Stimulated activated CD4-positive, alpha-beta T cell treated with anti-CD3 and anti-CD28 coated beads, Interleukin-12 subunit alpha, Interleukin-12 subunit beta, amount 100 ng/mL, for 24 hours (primary cell): ENCODE data around the gene DERA.
"Not testable (repeated sequence)": the region's sequence is repeated elsewhere in the genome, so short reads cannot be mapped to it uniquely, and the experiment has no call there.

Experiments used
- DNase-seq, 2 experiments: peaks; one replicate each; pipeline ENCODE4 v3.0.0-alpha.2; 2020; ENCODE audit warnings: low read depth in 2 of 2

The DERA gene

DNA sequence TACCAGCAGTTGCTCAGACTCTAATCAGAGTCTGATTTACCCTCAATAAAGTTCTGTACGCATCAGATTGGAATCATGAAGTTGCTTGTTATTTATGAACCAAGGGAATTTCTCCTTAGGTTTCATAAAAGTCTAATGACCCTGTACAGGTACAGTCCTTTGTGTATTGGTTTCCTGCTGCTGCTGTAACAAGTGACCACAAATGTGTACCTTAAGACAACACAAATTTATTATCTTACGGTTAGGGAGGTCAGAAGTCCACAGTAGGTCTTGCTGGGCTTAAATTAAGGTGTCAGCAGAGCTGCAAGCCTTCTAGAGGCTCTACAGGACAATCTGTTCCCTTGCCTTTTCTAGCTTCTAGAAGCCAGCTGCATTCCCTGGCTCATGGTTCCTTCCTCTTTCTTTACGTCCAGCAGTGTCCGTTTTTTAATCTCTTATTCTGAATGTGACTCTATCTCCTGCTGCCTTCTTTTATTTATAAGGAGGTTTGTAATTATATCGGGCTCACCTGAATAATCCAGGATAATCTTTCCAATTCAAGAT is 6.7 kb upstream of the DERA start:
- no peak for DNase-seq

DNA sequence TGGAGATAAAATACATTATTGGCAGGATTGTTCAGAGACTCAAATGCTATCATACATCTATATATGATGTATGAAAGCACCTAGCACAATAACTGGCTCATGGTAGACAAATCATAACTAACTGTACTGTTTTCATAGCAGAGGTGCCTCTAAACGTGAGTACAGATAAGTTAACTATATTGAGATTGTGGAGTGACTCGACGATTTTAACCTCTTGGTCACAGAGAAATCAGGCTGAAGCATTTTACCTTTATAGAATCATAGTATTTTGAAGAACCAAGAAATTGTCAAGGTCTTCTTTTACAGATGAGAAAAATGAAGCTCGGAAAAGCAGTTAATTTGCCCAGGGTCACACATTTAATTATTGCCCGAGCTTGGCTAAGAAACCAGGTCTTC is 666 bp upstream of the DERA start:
- DNase-seq, result no peak

GRCh38 chr12:15911931-15912330 is 799 bp downstream of the DERA start:
- DNase-seq, result not testable (repeated sequence)

- not testable (repeated sequence) for DNase-seq
These were observed 3.0 kb downstream of the DERA start for GRCh38 chr12:15914131-15914530.

DNA sequence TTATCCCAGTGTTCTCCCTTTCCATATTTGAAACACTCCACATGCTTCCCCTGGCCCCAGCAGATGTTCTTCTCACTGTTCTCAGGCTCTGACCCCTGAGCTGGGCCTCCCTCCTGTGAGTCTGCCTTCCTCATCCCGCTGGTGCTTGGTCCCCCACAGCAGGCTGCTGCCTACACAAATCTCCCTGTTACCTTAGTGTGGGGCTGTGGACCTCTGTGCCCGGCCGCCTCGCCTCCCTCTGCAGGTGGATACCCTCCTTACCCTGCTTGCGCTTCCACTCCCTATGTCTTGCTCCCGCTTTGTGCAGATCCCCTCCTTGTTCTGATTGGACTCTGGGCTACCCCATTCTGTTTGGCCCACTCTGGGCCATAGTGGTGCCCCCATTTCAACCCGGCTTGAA is 6.9 kb downstream of the DERA start:
- DNase-seq, result no peak

DNA sequence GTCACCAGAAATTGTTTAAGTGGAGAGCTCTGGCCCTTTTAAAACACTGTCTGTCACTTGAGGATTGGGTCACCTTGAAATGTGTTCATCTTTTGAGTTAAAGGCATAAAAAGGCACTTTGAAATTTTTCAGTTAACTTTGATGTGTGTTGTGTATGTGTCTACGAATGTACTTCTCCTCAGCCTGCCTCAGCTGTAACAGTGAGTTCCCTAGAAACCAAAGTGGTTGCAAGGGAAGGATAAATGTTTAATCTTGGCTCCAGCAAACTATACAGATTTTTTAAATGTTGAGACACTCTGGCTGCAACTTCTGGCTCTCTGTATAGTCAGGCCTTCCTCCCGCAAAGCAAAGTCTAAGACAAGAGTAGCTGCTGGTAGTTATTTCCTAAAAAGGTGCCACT is 8.3 kb downstream of the DERA start:
- DNase-seq, result no peak

DNA sequence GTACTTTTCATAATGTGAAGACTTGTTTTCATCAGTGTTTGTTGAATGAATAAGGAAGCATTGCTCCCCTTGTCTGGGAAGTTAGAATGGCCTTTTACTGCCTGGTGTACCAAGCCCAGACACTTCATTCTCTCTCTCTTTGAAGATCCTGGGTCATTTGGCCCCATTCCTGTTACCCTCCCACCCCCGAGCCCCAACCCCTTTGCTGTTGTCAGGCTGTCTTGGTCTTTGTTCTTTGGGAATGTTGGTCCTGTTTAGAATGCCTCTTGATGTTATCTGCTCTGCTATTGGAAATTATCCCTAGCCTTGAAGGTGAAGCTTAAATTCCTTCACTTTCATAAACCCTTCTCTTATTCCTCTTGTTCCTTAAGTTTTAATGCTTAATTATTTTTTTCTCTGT is 13.8 kb downstream of the DERA start:
- no peak for DNase-seq

GRCh38 chr12:15928346-15928745 is 17.2 kb downstream of the DERA start:
- DNase-seq, result no peak

GRCh38 chr12:15928870-15929571 is 17.9 kb downstream of the DERA start:
- DNase-seq, result no peak

DNA sequence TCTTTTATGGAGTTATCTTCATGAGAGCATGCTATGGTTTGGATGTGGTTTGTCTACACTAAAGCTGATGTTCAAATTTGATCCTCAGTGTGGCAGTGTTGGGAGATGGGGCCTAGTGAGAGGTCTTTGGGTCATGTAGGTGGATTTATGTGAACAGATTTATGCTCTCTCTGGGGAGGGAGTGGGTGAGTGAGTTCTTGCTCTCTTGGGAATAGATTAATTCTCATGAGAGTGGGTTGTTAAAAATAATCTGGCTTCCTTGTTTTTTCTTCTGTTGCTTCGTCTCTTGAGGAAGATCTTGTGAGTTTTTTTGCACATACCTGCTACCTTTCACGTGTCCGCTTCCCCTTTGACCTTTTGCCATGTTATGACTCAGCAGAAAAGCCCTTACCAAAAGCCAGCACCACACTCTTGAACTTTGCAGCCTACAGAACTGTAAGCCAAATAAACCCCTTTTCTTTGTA is 20.5 kb downstream of the DERA start:
- DNase-seq, result no peak

- no peak for DNase-seq
These were observed 21.2 kb downstream of the DERA start for GRCh38 chr12:15932327-15932726.

DNA sequence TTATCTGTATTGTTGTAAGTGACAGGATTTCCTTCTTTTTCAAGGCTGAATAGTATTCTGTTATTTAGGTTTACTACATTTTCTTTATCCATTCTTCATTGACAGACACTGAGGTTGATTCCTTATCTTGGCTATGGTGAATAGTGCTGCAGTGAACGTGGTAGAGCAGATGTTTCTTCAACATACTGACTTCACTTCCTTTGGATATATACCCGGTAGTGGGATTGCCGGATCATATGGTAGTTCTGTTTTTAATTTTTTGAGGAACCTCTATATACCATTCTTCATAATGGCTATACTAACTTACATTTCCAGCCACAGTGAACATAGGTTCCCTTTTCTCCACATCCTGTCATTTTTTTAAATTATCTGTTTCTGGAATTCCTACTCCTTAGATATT is 21.8 kb downstream of the DERA start:
- DNase-seq, result no peak

DNA sequence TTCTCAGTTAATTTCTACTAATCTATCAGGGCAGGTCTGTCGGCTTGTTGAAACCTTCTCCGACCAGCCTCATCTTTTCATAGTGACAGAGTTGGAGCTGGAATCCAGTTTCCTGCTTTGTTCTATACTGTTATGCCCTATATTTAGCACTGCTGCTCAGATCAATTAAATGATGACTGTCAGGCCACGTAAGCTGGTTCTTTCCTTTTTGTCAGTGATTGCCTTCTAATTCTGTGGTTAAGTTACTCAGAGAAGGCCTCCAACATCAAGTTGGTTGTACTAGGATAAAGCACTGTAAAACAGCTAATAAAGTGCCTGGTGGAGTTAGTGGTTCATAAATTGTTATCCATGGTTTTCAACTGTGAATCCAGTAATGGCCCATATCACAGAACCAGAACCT is 22.6 kb downstream of the DERA start:
- DNase-seq, result no peak

- no peak for DNase-seq
These were observed 25.6 kb downstream of the DERA start for GRCh38 chr12:15936751-15937150.

- DNase-seq, result no peak
These were observed 26.8 kb downstream of the DERA start for GRCh38 chr12:15937902-15938301.

DNA sequence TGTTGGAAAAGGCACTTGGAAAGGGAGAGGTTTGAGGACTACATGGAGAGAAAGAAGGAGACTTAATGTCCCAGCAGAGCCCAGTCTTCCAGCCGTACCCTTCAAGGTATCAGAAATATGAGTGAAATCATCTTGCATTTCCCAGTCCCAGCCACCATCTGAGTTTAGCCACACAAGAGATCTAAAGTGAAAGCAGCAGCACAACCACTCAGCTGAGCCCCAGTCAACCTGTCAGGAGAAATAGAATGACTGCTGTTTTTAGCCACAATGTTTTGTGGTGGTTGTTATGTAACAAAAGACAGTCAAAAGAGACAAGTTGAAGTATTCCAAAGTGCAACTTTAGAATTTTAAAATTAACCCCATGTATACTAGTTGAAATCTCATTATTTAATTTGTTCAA is 28.0 kb downstream of the DERA start:
- no peak for DNase-seq

DNA sequence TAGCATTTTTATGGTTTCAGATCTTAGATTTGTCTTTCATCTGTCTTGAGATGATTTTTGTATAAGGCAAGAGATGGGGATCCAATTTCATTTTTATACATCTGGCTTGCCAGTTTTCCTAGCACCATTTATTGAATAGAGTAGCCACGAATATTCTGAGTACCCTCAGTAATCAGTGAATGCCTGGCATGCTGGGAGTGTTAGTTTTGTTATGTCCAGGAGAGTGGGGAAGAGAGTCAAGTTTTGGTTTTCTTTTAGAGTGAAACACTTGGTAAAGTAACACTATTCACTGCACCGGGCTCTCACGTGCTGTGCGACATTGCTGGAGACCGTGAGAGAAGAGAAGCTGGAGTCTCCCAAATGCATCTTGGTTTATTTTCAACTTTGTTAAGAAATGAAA is 31.3 kb downstream of the DERA start:
- DNase-seq, result no peak

DNA sequence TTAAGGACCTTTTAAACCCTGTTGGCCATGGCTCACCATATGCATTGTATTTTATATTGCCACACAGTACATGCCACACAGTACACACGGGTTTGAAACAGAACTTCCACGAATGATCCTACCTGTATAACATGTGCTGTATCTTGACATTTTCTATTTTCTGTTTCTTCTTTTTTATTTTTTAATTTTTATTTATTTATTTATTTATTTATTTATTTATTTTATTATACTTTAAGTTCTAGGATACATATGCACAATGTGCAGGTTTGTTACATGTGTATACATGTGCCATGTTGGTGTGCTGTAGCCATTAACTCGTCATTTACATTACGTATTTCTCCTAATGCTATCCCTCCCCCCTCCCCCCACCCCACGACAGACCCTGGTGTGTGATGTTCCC is 32.4 kb downstream of the DERA start:
- DNase-seq, result not testable (repeated sequence)

- DNase-seq, result not testable (repeated sequence)
These were observed 37.3 kb downstream of the DERA start for GRCh38 chr12:15948461-15948860.

GRCh38 chr12:15955281-15955680 is 44.1 kb downstream of the DERA start:
- no peak for DNase-seq

DNA sequence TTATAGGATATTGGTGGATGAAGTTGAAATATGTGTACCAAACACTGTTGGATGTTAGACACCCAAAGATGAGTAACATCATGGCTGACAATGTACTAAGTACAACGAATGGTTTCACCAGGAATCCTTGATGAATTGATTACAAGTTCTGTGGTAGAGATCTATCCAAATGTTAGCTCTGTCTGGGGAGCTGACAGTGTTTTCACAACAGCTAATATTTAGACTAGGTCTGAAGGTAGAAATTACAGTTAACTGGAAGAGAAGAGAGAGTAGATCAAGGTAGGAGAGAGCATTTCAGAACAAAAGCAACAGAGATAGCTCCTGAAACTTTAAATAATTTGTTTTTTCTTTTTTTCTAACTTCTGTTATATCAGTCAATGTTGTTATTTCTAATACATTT is 44.9 kb downstream of the DERA start:
- DNase-seq, result no peak

GRCh38 chr12:15956413-15957185 is 45.5 kb downstream of the DERA start:
- DNase-seq, result no peak

GRCh38 chr12:15962760-15963159 is 51.6 kb downstream of the DERA start:
- no peak for DNase-seq
